GM19238 (cell line): ENCODE measurements around the gene SLC35A3.
"Not testable (repeated sequence)": the region's sequence is repeated elsewhere in the genome, so short reads cannot be mapped to it uniquely, and the experiment has no call there.

Source experiments
- DNase-seq: peaks from one replicate; pipeline ENCODE4 v3.0.0; 2011; ENCODE audit warnings: low spot score; ENCODE audit not compliant: insufficient read length

SLC35A3 gene

DNA sequence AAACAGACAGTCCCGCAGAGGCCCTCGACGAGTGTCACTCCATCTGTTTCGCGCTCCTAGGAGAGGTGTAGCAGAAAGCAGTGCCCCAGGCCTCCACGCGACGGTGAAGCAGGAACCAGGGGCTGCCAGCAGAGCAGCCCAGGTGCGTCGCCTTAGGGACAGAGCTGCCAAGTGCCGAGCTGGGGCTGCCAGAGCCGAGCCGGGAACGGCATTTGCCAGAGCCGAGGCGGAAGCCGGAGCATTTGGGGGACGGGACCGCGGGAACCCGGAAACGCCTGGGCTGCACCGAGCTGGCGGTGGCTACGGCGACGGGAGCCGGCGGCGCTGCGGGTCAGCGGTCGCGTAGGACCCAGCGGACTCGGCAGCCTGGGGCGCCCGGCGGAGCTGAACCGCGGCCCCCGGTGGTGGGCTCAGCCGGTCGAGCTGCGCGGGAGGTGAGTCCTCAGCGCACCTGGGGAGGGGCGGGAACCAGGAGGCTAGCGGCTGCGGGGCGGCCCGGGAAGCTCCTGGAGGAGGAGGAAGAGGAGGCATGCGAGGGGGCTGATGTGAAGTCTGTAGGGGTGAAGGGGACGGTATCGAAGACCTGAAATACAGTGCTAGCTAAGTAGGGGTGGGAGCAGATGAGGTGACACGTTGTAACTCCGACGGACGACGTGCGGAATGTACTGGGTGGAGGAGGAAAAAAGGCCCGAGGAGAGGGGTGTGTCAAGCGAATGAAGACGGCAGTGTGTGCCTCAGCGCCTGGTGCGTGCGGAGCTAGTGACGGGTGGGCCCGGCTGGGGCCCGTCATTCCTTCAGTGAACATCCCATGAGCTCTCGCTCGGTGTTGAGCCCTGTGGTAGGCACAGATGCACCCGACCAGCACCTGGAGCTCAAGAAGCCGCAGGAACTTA is at the start of gene SLC35A3:
SLC35A3 (plus strand) TSS at position 268 of the 893 bp plus-strand sequence. CDS start 23,559 bp downstream, outside the sequence.
- DNase-seq: peak; percentile 84

DNA sequence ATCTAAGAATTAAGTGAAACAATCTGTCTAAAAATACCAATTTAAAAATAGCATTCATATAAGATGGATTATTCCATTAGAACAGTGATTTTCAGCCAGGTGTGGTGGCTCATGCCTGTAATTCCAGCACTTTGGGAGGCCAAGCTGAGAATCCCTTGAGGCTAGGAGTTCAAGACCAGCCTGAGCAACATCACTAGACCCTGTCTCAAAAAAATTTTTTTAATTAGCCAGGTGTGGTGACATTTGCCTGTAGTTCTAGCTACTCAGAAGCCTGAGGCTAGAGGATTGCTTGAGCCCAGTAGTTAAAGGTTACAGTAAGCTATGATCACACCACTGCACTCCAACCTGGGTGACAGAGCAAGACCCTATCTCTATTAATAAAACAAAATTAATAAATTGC is 35.0 kb upstream of the SLC35A3 start:
- no peak for DNase-seq

DNA sequence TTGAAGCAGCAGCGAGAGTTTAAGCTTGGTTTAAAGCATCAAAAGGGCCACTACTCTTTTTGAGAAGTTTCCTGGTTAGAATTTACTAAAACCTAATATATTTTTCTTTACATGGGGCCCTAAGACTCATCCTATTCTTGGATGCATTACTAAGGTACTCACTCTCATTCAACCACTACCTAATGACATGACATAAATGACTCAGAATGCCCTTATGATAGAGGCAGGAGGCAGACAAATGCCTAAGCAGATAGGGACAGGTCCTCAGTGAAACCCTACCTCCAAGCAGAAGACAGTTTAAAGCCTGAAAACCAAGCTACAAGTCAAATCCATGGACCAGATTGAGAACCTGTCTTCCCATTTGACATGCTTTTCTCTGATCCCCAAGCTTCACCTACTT is 34.3 kb upstream of the SLC35A3 start:
- DNase-seq: no peak

DNA sequence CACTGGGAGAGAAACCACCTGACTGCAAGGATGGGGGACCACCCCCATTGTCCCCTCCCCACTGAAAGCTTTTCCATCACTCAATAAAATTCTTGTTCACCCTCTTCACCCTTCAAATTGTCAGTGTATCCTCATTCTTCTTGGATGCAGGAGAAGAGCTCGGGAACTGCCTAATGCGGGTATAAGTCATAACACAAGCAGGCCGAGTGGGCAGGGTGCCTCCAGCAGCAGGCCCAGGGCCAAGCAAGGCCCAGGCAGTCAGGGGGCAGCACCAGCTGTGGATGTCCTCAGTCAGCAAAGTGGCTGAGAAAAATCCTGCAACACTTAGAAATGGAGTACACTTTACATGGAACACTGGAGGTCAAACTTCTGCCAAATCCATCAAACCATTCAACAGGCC is 33.7 kb upstream of the SLC35A3 start:
- DNase-seq: no peak

DNA sequence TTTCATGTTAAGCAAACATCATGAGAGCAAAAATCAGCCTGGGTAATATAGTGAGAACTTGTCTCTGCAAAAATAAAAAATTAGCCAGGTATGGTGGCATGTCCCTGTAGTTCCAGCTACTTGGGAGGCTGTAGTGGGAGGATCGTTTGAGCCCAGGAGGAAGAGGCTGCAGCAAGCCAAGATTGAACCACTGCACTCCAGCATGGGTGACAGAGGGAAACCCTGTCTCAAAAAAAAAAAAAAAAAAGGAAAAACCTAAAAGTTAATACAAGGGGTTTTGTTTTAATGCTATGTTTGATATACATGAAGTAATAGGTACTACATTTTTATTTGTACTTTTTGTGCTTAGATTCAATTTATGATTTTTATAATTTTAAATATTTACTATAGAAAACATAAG is 27.1 kb upstream of the SLC35A3 start:
- no peak for DNase-seq

DNA sequence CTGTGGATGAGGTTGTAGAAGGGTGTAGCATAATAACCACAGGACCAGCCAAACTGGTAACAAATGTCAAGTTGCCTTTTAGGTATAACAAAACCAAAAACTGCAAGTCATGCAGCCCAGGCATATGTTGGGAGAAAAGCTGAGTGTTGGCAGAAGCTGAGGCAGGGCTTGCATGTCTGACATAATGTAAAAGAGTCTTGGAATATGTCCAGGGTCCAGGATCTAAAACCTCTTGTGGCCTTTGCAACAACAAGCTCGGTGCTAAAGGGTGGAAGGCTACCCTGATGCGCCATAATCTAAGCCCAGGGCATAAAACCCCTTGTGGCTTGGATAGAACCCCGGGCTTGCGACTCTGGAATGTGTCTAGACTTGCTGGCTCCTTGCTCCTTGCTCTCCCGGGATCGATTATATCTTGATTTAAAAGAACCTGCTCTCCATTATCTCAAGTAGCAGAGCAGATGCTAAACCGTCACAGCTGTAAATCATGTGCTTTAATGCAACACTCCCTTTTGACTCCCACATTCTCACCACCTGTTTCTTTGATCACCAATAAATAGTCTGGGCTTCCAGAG is 26.5 kb upstream of the SLC35A3 start:
- DNase-seq: no peak

DNA sequence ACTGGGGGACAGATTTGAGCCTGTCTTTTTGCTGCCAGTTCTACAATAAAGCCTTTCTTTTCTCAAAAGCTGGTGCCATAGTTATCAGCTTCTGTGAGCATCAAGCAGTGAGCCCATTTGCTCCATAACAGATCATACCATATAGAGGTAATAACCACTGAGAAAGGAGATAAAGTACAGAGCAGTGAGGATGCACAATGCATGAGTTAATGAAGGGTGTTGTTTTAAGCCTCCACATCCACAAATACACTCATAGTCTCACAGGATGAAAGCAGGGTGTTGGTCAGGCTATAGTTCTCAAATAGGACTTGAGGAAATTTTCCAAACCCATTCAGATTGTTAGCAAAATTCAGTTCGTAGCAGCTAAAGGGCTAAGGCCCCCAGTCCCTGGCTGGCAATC is 25.6 kb upstream of the SLC35A3 start:
- DNase-seq: no peak

DNA sequence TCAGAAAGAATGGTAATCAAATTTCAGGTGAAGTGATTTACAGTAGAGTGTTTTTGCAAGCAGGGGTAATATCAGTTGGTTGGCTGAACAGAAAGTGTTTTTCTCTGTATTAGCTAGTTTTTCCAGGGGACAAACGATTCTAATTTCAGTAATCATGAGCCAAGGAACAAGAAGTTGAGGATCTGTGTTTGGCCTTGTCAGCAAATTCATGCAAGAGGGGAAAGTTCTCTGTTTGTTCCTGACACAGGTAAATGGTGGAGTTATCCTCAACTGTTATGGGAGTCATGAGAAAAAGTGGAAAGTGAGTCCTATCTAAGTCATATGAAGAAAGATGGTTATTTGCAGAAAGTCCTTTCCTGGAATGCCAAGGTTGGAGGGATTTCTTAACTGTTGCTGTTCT is 24.6 kb upstream of the SLC35A3 start:
- no peak for DNase-seq

DNA sequence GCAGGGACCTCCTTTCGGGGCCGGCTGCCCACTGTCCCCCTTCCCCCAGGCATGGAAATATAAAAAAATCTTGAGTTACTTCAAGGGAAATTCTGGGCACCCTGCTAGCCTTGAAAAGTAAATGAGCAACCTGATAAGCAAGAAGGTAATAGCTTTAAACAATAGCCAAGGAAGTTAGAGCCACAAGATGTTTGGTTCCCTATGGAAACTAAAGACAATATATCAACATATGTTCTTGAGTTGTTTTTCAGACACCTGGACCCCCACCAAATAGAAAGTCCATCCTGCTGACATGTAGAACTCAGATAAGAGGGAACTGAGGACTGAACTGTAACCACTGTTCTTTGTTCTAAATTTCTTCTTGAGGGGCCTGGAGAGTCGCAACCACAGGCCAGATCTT is 19.3 kb upstream of the SLC35A3 start:
- DNase-seq: no peak

DNA sequence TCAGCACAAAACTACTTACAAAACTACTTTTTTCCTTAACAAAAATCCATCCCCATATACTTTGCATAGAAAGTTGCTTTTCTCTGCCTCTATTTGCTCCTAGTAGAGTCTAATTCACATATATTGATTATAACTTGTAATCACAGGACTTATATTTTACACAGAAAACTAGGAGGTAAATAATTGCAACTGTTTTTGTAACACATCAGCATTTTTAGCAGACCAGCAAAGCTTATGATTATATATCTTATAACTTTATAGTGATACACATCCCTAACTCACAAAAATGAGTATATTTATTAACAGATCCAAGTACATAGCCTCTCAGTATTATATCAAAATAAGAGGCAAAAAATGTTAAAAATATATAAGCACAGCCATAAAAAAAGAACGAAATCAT is 17.3 kb upstream of the SLC35A3 start:
- DNase-seq: no peak

DNA sequence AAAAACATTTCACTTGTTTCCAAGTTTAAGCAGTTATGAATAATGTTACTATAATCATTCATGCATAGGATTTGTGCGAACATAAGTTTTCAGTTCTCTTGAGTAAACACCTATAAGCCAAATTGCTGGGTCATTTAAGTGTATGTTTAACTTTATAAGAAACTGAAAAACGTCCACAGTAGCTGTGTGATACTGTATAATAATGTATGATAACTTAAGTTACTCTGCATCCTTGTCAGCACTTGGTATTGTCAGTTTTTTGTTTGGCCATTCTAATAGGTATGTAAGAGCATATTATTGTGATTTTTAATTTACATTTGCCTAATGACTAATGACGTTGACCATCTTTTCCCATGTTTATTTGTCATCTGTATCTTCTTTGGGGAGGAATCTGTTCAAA is 14.4 kb upstream of the SLC35A3 start:
- no peak for DNase-seq

DNA sequence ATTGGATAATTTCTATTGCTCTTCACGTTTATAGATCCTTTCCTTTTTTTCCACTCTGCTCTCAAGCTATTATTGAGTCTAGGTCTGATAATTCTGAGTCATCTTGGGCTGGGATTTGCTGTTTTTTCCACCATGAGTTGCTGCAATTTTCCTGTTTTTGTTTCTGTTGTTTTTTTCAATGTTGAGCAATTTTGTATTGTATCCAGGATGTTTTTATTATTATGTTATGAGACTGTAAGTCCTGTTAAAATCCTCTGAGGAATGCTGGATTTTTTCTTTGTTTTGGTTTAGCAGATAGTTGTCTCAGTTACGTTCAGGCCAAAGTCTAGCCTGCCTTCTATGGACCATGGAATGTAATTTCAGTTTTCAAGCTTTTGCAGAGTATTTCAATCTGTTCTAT is 13.0 kb upstream of the SLC35A3 start:
- no peak for DNase-seq

DNA sequence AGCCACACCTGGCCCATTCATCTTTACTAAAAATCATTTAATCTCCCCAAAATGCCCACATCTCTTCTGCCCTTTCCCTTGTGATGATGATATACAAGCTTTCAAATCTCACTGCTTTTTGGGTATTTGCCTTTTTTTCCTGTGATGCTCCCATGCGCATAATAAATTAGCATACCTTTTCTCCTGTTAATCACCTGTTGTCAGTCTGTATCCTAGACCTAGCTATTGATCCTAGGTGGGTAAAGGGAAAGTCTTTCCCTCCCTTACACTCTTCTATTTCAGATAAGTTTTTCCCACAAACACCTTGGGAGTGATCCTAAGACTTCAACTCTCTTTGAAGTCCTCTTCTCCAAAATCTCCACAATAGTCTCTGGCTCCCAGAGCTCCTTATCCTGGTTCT is 12.0 kb upstream of the SLC35A3 start:
- DNase-seq: no peak

DNA sequence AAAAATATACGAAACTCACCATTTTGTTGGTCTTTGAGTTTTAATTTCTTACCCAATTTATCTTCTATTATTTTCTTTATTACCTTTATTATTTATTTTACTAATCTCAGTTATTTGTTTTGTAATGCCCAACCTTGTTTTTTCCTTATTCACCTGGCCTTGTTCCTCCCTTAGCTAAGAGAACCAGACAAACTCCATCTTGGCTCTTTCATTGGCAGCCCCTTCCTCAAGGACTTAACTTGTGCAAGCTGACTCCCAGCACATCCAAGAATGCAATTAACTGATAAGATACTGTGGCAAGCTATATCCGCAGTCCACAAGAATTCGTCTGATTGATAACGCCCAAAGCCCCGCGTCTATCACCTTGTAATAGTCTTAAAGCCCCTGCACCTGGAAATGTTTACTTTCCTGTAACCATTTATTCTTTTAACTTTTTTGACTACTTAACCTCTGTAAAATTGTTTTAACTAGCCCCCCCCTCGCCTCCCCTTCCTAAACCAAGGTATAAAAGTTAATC is 10.5 kb upstream of the SLC35A3 start:
- DNase-seq: not testable (repeated sequence)

DNA sequence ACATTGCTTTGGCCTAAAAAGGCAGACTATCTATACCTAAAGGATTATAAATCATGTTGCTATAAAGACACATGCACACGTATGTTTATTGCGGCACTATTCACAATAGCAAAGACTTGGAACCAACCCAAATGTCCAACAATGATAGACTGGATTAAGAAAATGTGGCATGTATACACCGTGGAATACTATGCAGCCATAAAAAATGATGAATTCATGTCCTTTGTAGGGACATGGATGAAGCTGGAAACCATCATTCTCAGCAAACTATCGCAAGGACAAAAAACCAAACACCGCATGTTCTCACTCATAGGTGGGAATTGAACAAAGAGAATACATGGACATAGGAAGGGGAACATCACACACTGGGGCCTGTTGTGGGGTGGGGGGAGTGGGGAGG is 9.5 kb upstream of the SLC35A3 start:
- not testable (repeated sequence) for DNase-seq

DNA sequence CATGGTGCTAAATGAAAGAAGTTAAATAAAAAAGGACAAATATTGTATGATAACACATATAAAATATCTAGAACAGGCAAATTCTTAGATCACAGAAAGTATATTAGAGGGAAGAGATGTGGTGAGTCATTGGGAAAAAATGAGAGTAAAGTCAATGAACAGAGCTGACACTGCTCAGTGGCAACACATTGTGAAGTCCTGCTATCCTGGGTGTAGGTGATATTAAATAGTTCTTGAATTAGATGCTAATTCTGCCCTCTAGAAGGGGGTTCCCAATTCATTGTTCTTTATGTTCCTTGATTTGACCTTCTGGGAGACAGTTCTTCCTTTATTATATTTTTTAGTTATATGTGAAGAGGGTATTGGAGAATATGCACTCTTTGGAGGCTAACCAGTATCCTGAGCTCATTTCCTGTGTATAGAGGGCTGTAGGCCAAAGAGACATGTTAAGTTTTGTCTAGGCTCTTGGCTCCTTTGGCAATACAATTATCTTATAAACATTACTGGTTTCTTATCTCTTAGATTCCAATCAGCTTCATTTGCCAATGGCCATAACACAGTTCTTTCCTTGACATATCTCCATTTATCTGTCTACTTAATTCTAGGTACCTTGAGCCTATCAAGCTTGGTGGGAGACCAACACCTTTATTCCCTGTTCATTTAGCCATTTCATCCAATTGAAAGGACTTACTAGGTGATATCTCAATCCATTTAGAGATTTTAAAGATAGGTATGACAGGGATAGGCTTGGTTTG is 6.6 kb upstream of the SLC35A3 start:
- no peak for DNase-seq

DNA sequence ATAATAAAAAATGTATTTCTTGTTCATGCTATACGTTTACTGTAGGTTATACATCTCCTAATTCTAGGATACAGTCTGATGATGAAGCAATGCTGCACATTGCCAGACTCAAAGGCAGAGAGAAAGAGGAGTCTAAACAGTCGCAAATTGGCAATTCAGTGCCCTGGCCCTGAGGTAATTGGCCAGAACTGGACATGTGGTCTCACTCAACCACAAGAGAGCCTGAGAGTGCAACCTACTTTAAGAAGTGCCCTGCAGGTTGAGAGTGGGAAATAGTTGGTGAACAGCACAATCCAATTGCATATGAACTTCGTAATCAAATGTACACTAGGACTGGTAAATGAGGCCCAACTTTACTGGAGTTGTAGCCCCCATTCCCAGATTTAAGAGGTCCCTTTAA is 5.0 kb upstream of the SLC35A3 start:
- no peak for DNase-seq

DNA sequence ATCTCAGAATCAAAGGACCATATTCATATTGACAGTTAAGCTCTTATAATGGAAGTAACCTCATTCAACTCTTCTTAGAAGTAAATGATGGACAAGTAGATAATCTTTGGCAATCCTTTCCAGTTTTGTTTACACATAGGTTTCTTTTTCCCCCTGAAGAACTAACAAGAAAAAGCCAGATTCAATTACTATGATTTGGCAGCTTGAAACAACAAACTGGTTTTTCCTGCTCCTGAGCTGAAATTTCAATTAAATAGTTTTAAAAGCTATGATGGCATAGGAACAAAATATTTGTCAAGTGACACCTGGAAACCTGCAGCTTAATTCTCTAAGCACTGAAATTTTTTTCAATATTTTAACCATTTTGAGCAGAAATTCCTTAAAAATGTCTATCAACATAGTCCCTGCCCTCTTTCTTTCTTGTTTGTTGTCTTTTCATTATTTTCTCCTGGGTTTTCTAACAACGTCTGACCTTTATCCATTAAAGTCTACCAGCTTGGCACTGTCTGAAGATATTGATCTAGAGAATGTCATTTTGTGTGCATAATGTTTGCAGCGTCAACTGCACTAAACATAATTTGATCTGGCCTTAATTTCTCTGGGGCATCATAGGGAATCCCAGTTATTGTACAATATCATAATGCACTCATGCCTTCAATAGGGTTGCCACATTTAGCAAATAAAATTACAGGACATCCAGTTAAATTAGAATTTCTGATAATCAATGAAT is 4.0 kb upstream of the SLC35A3 start:
- DNase-seq: no peak

DNA sequence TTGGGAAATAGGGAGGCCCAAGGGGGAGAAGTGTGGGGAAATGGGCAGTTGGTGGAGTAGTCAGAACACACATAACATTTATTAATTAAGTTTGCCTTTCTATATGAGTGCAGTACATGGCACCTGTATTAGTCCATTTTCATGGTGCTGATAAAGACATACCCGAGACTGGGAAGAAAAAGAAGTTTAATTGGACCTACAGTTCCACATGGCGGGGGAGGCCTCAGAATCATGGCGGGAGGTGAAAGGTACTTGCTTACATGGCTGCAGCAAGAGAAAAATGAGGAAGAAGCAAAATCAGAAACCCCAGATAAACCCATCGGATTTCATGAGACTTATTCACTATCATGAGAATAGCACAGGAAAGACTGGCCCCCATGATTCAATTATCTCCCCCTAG is 1.6 kb upstream of the SLC35A3 start:
- no peak for DNase-seq

DNA sequence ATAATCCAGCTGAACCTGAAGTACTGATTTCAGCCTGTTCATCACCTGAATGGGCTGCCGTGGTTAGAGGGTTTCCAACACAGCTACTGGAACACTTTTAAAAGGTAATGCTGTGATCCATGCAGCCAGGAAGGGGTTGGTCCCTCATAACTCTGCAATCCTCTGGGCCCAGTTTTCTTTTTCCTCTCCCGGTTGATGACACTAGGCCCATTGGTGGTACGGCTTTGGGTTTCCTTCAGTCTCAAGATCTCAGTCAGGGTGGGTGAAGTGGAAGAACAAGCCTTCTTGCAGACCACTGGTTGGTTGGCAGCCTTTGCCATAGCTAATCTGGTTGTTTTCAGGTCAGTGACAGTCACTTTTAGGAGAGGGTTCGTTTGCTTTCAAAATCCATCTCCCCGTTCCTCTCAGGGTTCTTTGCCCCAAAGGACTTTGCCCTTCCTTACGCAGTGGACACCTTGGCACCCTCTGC is 502 bp upstream of the SLC35A3 start:
- no peak for DNase-seq

DNA sequence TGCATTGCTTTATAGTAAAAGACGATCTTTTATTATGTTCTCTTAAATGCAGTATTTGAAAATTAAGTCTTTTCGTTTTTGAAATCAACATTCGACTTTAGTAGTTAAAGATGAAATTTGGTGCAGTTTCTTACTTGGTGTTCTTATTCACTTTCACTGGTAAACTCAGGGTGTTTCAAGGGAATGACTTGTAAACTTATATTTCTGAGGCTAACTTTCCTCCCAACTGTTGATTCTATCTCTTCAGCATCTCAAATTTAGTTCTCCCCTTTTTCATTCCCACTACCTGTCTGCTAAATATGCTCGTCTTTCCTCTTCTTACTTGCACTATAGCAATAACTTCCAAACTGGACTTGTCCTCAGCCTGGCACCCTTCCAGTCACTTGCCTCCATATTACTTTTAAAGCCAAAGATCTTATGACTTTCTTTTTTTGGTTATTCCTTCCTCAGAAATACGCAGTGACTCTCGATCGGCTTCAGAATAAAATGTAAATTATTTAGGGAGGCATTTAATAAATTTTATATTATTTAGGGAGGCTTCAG is 988 bp downstream of the SLC35A3 start:
- no peak for DNase-seq
